Panc1 (cell line): Measurements from ENCODE around the gene MRE11.

Source experiments
- CTCF ChIP-seq: fragments of 450-650 bp; IDR thresholded peaks from 2 replicates; pipeline ENCODE4 v1.5.1; 2017; ENCODE audit warnings: mild to moderate bottlenecking
- POLR2AphosphoS5 ChIP-seq: IDR thresholded peaks from 2 replicates; pipeline ENCODE4 v1.6.1; 2012; ENCODE audit warnings: mild to moderate bottlenecking, low read depth, low read length, moderate library complexity
- SIN3A ChIP-seq: IDR thresholded peaks from 2 replicates; pipeline ENCODE4 v1.6.1; 2012; ENCODE audit warnings: low read depth, mild to moderate bottlenecking, low read length, moderate library complexity, borderline replicate concordance; ENCODE audit not compliant: insufficient read depth
- TCF7L2 ChIP-seq: IDR thresholded peaks from 2 replicates; pipeline ENCODE4 v1.6.1; 2011; ENCODE audit warnings: mild to moderate bottlenecking, low read depth, low read length, inconsistent platforms
- TF ChIP-seq, protein P1 (sequence below), 2 experiments: IDR thresholded peaks; 2 replicates each; pipeline ENCODE4 v1.6.1; 2011 to 2012; ENCODE audit warnings: low read depth in 2 of 2, control low read depth in 1 of 2, low read length in 1 of 2, mild to moderate bottlenecking in 1 of 2, moderate library complexity in 1 of 2; ENCODE audit not compliant: insufficient read depth in 1 of 2

GRCh38 chr11:94418123-94418765 lies 75.4 kb downstream of the MRE11 start:
- TF ChIP-seq CTCF (no peak), POLR2AphosphoS5 (no peak), TCF7L2 (no peak), SIN3A (no peak)
- TF ChIP-seq, protein P1, sequence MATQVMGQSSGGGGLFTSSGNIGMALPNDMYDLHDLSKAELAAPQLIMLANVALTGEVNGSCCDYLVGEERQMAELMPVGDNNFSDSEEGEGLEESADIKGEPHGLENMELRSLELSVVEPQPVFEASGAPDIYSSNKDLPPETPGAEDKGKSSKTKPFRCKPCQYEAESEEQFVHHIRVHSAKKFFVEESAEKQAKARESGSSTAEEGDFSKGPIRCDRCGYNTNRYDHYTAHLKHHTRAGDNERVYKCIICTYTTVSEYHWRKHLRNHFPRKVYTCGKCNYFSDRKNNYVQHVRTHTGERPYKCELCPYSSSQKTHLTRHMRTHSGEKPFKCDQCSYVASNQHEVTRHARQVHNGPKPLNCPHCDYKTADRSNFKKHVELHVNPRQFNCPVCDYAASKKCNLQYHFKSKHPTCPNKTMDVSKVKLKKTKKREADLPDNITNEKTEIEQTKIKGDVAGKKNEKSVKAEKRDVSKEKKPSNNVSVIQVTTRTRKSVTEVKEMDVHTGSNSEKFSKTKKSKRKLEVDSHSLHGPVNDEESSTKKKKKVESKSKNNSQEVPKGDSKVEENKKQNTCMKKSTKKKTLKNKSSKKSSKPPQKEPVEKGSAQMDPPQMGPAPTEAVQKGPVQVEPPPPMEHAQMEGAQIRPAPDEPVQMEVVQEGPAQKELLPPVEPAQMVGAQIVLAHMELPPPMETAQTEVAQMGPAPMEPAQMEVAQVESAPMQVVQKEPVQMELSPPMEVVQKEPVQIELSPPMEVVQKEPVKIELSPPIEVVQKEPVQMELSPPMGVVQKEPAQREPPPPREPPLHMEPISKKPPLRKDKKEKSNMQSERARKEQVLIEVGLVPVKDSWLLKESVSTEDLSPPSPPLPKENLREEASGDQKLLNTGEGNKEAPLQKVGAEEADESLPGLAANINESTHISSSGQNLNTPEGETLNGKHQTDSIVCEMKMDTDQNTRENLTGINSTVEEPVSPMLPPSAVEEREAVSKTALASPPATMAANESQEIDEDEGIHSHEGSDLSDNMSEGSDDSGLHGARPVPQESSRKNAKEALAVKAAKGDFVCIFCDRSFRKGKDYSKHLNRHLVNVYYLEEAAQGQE (IDR thresholded peaks at IDR 0.05; ENCODE audit: insufficient read depth in 1 of 2, low read depth in 2 of 2, low read length in 1 of 2), result no peak
